H1 (cell line): ENCODE results near the gene DIDO1. TPM values are rescaled to one million over a fixed set of nuclear protein-coding genes. Genes with fewer than 3 reads are reported as not detected.

Experiments
- CTCF ChIA-PET: fragments of 300-600 bp; sonication (Branson Sonifier 250); formaldehyde crosslinking; loops from one replicate; lab custom pipeline; 2021; ENCODE audit not compliant: partially characterized antibody; lab: Charles Lee
- POLR2A ChIA-PET: fragments of 300-600 bp; sonication (Branson Sonifier 250); formaldehyde crosslinking; loops from one replicate; lab custom pipeline; 2021; ENCODE audit warnings: inconsistent platforms; ENCODE audit not compliant: partially characterized antibody; lab: Charles Lee
- DNase-seq, 2 experiments: peaks; one replicate each; pipeline versions ENCODE4 v3.0.0 to v3.0.0-alpha.2; 2010 to 2022; ENCODE audit warnings: low spot score in 2 of 2, low read depth in 1 of 2, mixed read lengths in 1 of 2
- FAIRE-seq: peaks from 2 replicates; lab custom pipeline; 2011; peaks lifted over from hg19 to GRCh38; lab: Jason Lieb, UNC
- H2AFZ ChIP-seq: 2 replicates; pipeline ENCODE4 v1.8.1; 2012; ENCODE audit warnings: low read length, inconsistent platforms
- H2AK5ac ChIP-seq: 2 replicates; pipeline ENCODE4 v1.6.1; 2013; ENCODE audit warnings: low read depth, low read length
- H2BK120ac ChIP-seq: replicated peaks from 2 replicates; pipeline ENCODE3; 2013; ENCODE audit warnings: low read depth, low read length, inconsistent platforms
- H2BK12ac ChIP-seq: 2 replicates; pipeline ENCODE4 v1.6.1; 2013; ENCODE audit warnings: low read depth, low read length
- H2BK15ac ChIP-seq: 2 replicates; pipeline ENCODE4 v1.6.1; 2013; ENCODE audit warnings: low read length
- H2BK20ac ChIP-seq: 2 replicates; pipeline ENCODE4 v1.6.1; 2013; ENCODE audit warnings: low read length
- H2BK5ac ChIP-seq: 2 replicates; pipeline ENCODE4 v1.6.1; 2013; ENCODE audit warnings: low read depth, low read length
- H3K14ac ChIP-seq: 2 replicates; pipeline ENCODE4 v1.6.1; 2013; ENCODE audit warnings: inconsistent platforms; ENCODE audit not compliant: insufficient read length
- H3K18ac ChIP-seq: 2 replicates; pipeline ENCODE4 v1.6.1; 2013; ENCODE audit warnings: low read length; ENCODE audit errors: extremely low read depth
- H3K23ac ChIP-seq: 2 replicates; pipeline ENCODE4 v1.6.1; 2013; ENCODE audit warnings: inconsistent platforms; ENCODE audit not compliant: insufficient read length
- H3K23me2 ChIP-seq: 2 replicates; pipeline ENCODE4 v1.6.1; 2013; ENCODE audit warnings: low read depth, low read length
- H3K27ac ChIP-seq: 2 replicates; pipeline ENCODE4 v1.6.1; 2011; ENCODE audit warnings: low read depth, low read length, inconsistent platforms
- H3K27me3 ChIP-seq, 4 experiments: replicated peaks in 1 of 4; 1 replicate in 1 of 4; 2 replicates in 3 of 4; pipeline versions ENCODE4 v1.6.1 to v1.8.1; 2011 to 2013; ENCODE audit warnings: low read length in 3 of 4, mild to moderate bottlenecking in 3 of 4, inconsistent platforms in 2 of 4, mixed read lengths in 2 of 4, moderate library complexity in 1 of 4; ENCODE audit not compliant: control insufficient read depth in 3 of 4, insufficient read depth in 3 of 4; ENCODE audit errors: extremely low read depth in 1 of 4
- H3K36me3 ChIP-seq, 4 experiments: 2 replicates each; pipeline versions ENCODE4 v1.6.1 to v1.8.1; 2011 to 2013; ENCODE audit warnings: mild to moderate bottlenecking in 4 of 4, low read length in 3 of 4, moderate library complexity in 2 of 4, control low read depth in 1 of 4, inconsistent platforms in 1 of 4; ENCODE audit not compliant: insufficient read depth in 4 of 4, control insufficient read depth in 2 of 4
- H3K4ac ChIP-seq: replicated peaks from 2 replicates; pipeline ENCODE3; 2013; ENCODE audit warnings: low read length, low read depth, mixed read lengths, inconsistent platforms; ENCODE audit not compliant: insufficient read length
- H3K4me1 ChIP-seq, 4 experiments: replicated peaks in 1 of 4; 1 replicate in 1 of 4; 2 replicates in 3 of 4; pipeline versions ENCODE4 v1.6.1 to v1.8.1; 2011 to 2013; ENCODE audit warnings: low read length in 3 of 4, inconsistent platforms in 2 of 4, mixed read lengths in 1 of 4; ENCODE audit not compliant: insufficient read depth in 4 of 4, control insufficient read depth in 3 of 4
- H3K4me2 ChIP-seq, 2 experiments: 2 replicates each; pipeline versions ENCODE4 v1.6.1 to v1.8.1; 2011 to 2013; ENCODE audit warnings: low read depth in 2 of 2, low read length in 2 of 2, control low read depth in 1 of 2, inconsistent platforms in 1 of 2, mild to moderate bottlenecking in 1 of 2; ENCODE audit not compliant: insufficient read depth in 1 of 2
- H3K4me3 ChIP-seq, 4 experiments: fragments of 200-600, 300-600 bp in 1 of 4; sonication (generic), shearing (Covaris generic), sonication (Bioruptor Twin) in 1 of 4; 2 replicates each; pipeline versions ENCODE4 v1.5.1 to v1.8.1; 2011 to 2016; ENCODE audit warnings: low read length in 4 of 4, low read depth in 3 of 4, control low read depth in 2 of 4, inconsistent platforms in 2 of 4, mild to moderate bottlenecking in 2 of 4, mixed read lengths in 1 of 4, moderate library complexity in 1 of 4; ENCODE audit not compliant: insufficient read depth in 2 of 4; ENCODE audit errors: extremely low read depth in 1 of 4
- H3K56ac ChIP-seq: replicated peaks from 2 replicates; pipeline ENCODE3; 2013; ENCODE audit warnings: low read depth, mild to moderate bottlenecking, mixed read lengths, low read length, inconsistent platforms; ENCODE audit not compliant: insufficient read length
- H3K79me1 ChIP-seq: 2 replicates; pipeline ENCODE4 v1.6.1; 2013; ENCODE audit warnings: low read depth, low read length, control low read depth
- H3K79me2 ChIP-seq, 2 experiments: 2 replicates each; pipeline versions ENCODE4 v1.6.1 to v1.8.1; 2012 to 2013; ENCODE audit warnings: low read length in 2 of 2, mild to moderate bottlenecking in 2 of 2, inconsistent platforms in 1 of 2; ENCODE audit not compliant: insufficient read depth in 2 of 2, control insufficient read depth in 1 of 2
- H3K9ac ChIP-seq, 4 experiments: replicated peaks in 1 of 4; 1 replicate in 1 of 4; 2 replicates in 3 of 4; pipeline versions ENCODE4 v1.6.1 to v1.8.1; 2011 to 2013; ENCODE audit warnings: low read depth in 3 of 4, low read length in 3 of 4, control low read depth in 2 of 4, mild to moderate bottlenecking in 2 of 4, moderate library complexity in 2 of 4, inconsistent platforms in 1 of 4; ENCODE audit errors: extremely low read depth in 1 of 4
- H3K9me3 ChIP-seq, 2 experiments: 2 replicates each; pipeline versions ENCODE4 v1.6.1 to v1.8.1; 2012 to 2013; ENCODE audit warnings: mild to moderate bottlenecking in 2 of 2, moderate library complexity in 2 of 2, control low read depth in 1 of 2, inconsistent platforms in 1 of 2, low read depth in 1 of 2, low read length in 1 of 2, mixed read lengths in 1 of 2; ENCODE audit not compliant: insufficient read depth in 2 of 2
- H4K20me1 ChIP-seq, 2 experiments: replicated peaks in 1 of 2; 2 replicates each; pipeline versions ENCODE3 to v1.8.1; 2011 to 2013; ENCODE audit warnings: inconsistent platforms in 2 of 2, low read length in 2 of 2, mild to moderate bottlenecking in 1 of 2; ENCODE audit not compliant: insufficient read depth in 2 of 2, control insufficient read depth in 1 of 2
- H4K5ac ChIP-seq: 2 replicates; pipeline ENCODE4 v1.6.1; 2013; ENCODE audit warnings: low read length, low read depth, mixed read lengths, inconsistent platforms; ENCODE audit not compliant: insufficient read length
- H4K8ac ChIP-seq: 2 replicates; pipeline ENCODE4 v1.8.0; 2013; ENCODE audit warnings: mild to moderate bottlenecking, moderate library complexity, low read length, inconsistent platforms; ENCODE audit not compliant: insufficient read depth; ENCODE audit errors: extremely low read depth
- H4K91ac ChIP-seq: replicated peaks from 2 replicates; pipeline ENCODE3; 2013; ENCODE audit warnings: low read length, mixed read lengths, inconsistent platforms; ENCODE audit not compliant: insufficient read length
- CREB1 ChIP-seq: IDR thresholded peaks from 2 replicates; pipeline ENCODE4 v1.6.1; 2012; ENCODE audit warnings: inconsistent platforms
- EGR1 ChIP-seq: IDR thresholded peaks from 2 replicates; pipeline ENCODE4 v1.6.1; 2011; ENCODE audit warnings: low read depth, low read length, borderline replicate concordance
- JUND ChIP-seq: IDR thresholded peaks from 2 replicates; pipeline ENCODE4 v1.6.1; 2011; ENCODE audit warnings: mild to moderate bottlenecking, improper control_type of control experiment, low read length
- KDM1A ChIP-seq: fragments of 200-600, 300-600 bp; sonication (generic); IDR thresholded peaks from 2 replicates; pipeline ENCODE4 v1.7.1; 2016; ENCODE audit warnings: mild to moderate bottlenecking, low read length, borderline replicate concordance
- KDM4A ChIP-seq: IDR thresholded peaks from one replicate; pipeline ENCODE4 v1.7.1; 2012; ENCODE audit warnings: low read depth, mild to moderate bottlenecking, moderate library complexity, low read length, inconsistent platforms; ENCODE audit not compliant: severe bottlenecking
- SUZ12 ChIP-seq: fragments of 200-600 bp; sonication (generic); IDR thresholded peaks from 2 replicates; pipeline ENCODE4 v1.6.1; 2012; ENCODE audit warnings: mild to moderate bottlenecking, inconsistent platforms, low read length, moderate library complexity, mixed read lengths
- WGBS, 2 experiments: shearing (Covaris generic) in 1 of 2; methylation state at CpG; one replicate each; pipeline versions ENCODE4 v1.1.6 to v1.1.7; 2013 to 2015; ENCODE audit warnings: low lambda C conversion rate in 2 of 2, mixed read lengths in 2 of 2, inconsistent platforms in 1 of 2, low coverage in 1 of 2, missing lambda C conversion rate in 1 of 2; ENCODE audit not compliant: insufficient replicate concordance in 2 of 2, insufficient coverage in 1 of 2, insufficient read length in 1 of 2; ENCODE audit errors: extremely low coverage in 1 of 2, missing lambda C conversion rate in 1 of 2; 5-methylcytosine and 5-hydroxymethylcytosine counted together
- polyA plus RNA-seq, 7 experiments: library from polyadenylated mRNA; depleted of rRNA in 3 of 7; stranded (reverse) in 5 of 7; unstranded in 2 of 7; fragments of >200 nt in 5 of 7; fragments of 200-250 nt in 2 of 7; gene quantifications; 1 replicate in 5 of 7; 2 replicates in 1 of 7; 4 replicates in 1 of 7; pipeline versions ENCODE4 v1.2.1 to v1.2.3, GENCODE V29; 2011 to 2013; ENCODE audit warnings: missing spikeins in 2 of 7, mixed read lengths in 2 of 7
- total RNA-seq: library from RNA; stranded (reverse); fragmentation: NEBNext Ultra II Directional; extraction: Animal tissue kit (Norgen Biotek cat#: 25700); gene quantifications from 2 replicates; pipeline ENCODE4 v1.2.1, GENCODE V29; 2021

Gene DIDO1
- total and polyA plus RNA-seq, 2 of the 8 experiments (the other 6 are each of a cell fraction or from before 2014, with no cell fraction given) = 53.6 to 82.8 TPM

- POLR2A ChIA-PET = interaction anchor here (1.4 to 1.8 kb wide), 3 partner anchors 21 to 51 kb away, joined by 3 to 5 read pairs (median 4); partner anchors contain the start of gene GID8
- TF ChIP-seq CREB1 = no peak
- no peak for TF ChIP-seq KDM4A
- TF ChIP-seq EGR1 = no peak
- TF ChIP-seq SUZ12 = no peak
- TF ChIP-seq KDM1A = no peak
- no peak for TF ChIP-seq JUND
These were observed 37.5 kb upstream of the DIDO1 start for GRCh38 chr20:62963614-62964397.

More at GRCh38 chr20:62963614-62964397, 37.5 kb upstream of the DIDO1 start:
- Histone ChIP-seq H2BK5ac (no peak overlapping the region), H3K4me1 (peaks cover 0 to 3% (median 0%) of the 10 kb centered on the region in 4 experiments; a peak in 2 of 7 replicates), H3K9me3 (no peaks in the 10 kb centered on the region), H3K27me3 (no peaks in the 10 kb centered on the region), H3K4me3 (no peak overlapping the region), H3K36me3 (peaks cover 0 to 7% (median 0%) of the 10 kb centered on the region in 4 experiments; a peak in 3 of 8 replicates), H3K4me2 (no peak overlapping the region), H3K79me2 (no peaks in the 10 kb centered on the region), H2BK20ac (no peak overlapping the region), H2BK15ac (no peak overlapping the region), H3K23me2 (no peaks in the 10 kb centered on the region), H3K9ac (no peak overlapping the region), H3K56ac (no peak overlapping the region), H4K91ac (no peak overlapping the region), H2BK12ac (no peak overlapping the region), H4K5ac (no peak overlapping the region), H3K18ac (no peak overlapping the region), H3K4ac (no peak overlapping the region), H2BK120ac (no peak overlapping the region), H2AFZ (no peak overlapping the region), H3K79me1 (no peaks in the 10 kb centered on the region), H4K8ac (no peak overlapping the region), H3K23ac (no peak overlapping the region), H3K27ac (no peak overlapping the region), H3K14ac (no peak overlapping the region), H2AK5ac (no peak overlapping the region), H4K20me1 (peaks cover 0 to 8% of the 10 kb centered on the region in 2 experiments)
- WGBS, 2 experiments = 92% methylated on average over 30 of the region's 32 CpGs; no CpG with 5 or more reads in 1 of the 2 experiments
- CTCF ChIA-PET = interaction anchor here (1.0 to 8.1 kb wide), 7 partner anchors 9 to 57 kb away, joined by 3 to 53 read pairs (median 4); partner anchors contain the start of gene BHLHE23
- FAIRE-seq (no peak), DNase-seq (no peak)
